WERI-Rb-1 (cell line): ENCODE data around the gene NT5DC3.

Experiments
- DNase-seq: peaks from one replicate; pipeline ENCODE4 v3.0.0-alpha.2; 2020
- H3K27ac ChIP-seq: fragments of 250-450 bp; sonication (Bioruptor Pico); 2 replicates; pipeline ENCODE4 v1.5.1; 2020; ENCODE audit warnings: mild to moderate bottlenecking, moderate library complexity
- H3K27me3 ChIP-seq: fragments of 250-450 bp; sonication (Bioruptor Pico); 2 replicates; pipeline ENCODE4 v1.5.1; 2021; ENCODE audit warnings: mild to moderate bottlenecking, low read depth, moderate library complexity; ENCODE audit not compliant: insufficient read depth, severe bottlenecking
- H3K36me3 ChIP-seq: fragments of 250-450 bp; sonication (Bioruptor Pico); 2 replicates; pipeline ENCODE4 v1.5.1; 2020; ENCODE audit warnings: mild to moderate bottlenecking, moderate library complexity
- H3K4me3 ChIP-seq: 2 replicates; pipeline ENCODE4 v1.5.1; 2011; ENCODE audit warnings: low read depth, mild to moderate bottlenecking, control low read depth, low read length
- H3K9me3 ChIP-seq: fragments of 250-450 bp; sonication (Bioruptor Pico); 2 replicates; pipeline ENCODE4 v1.5.1; 2021; ENCODE audit warnings: mild to moderate bottlenecking, moderate library complexity; ENCODE audit not compliant: severe bottlenecking
- CTCF ChIP-seq: IDR thresholded peaks from 2 replicates; pipeline ENCODE4 v1.5.1; 2011; ENCODE audit warnings: low read depth, mild to moderate bottlenecking, control low read depth, inconsistent platforms, low read length

NT5DC3 gene

GRCh38 chr12:103854372-103854973, 13.4 kb upstream of the NT5DC3 start:
- Histone ChIP-seq H3K9me3 (no peaks in the 10 kb centered on the region), H3K36me3 (no peaks in the 10 kb centered on the region), H3K27me3 (no peaks in the 10 kb centered on the region), H3K27ac (no peak overlapping the region), H3K4me3 (no peak overlapping the region)
- no peak for TF ChIP-seq CTCF
- no peak for DNase-seq

- H3K27me3 ChIP-seq = no peaks in the 10 kb centered on the region
- no peak overlapping the region for H3K27ac ChIP-seq
- no peaks in the 10 kb centered on the region for H3K36me3 ChIP-seq
- no peak for DNase-seq
- no peak for TF ChIP-seq CTCF
- H3K4me3 ChIP-seq = no peak overlapping the region
- H3K9me3 ChIP-seq = no peaks in the 10 kb centered on the region
These were observed 11.5 kb upstream of the NT5DC3 start for GRCh38 chr12:103852498-103852997.

GRCh38 chr12:103851127-103851526, 10.1 kb upstream of the NT5DC3 start:
- no peaks in the 10 kb centered on the region for H3K9me3 ChIP-seq
- no peak overlapping the region for H3K27ac ChIP-seq
- no peaks in the 10 kb centered on the region for H3K27me3 ChIP-seq
- H3K4me3 ChIP-seq = no peak overlapping the region
- DNase-seq = no peak
- TF ChIP-seq CTCF = no peak
- H3K36me3 ChIP-seq = no peaks in the 10 kb centered on the region

GRCh38 chr12:103850429-103850828, 9.4 kb upstream of the NT5DC3 start:
- Histone ChIP-seq H3K9me3 (no peaks in the 10 kb centered on the region), H3K4me3 (no peak overlapping the region), H3K36me3 (no peaks in the 10 kb centered on the region), H3K27ac (no peak overlapping the region), H3K27me3 (no peaks in the 10 kb centered on the region)
- no peak for TF ChIP-seq CTCF
- no peak for DNase-seq

- H3K9me3 ChIP-seq = no peaks in the 10 kb centered on the region
- no peak for TF ChIP-seq CTCF
- H3K4me3 ChIP-seq = no peak overlapping the region
- H3K27me3 ChIP-seq = no peaks in the 10 kb centered on the region
- no peak overlapping the region for H3K27ac ChIP-seq
- DNase-seq = no peak
- H3K36me3 ChIP-seq = no peaks in the 10 kb centered on the region
These were observed 8.0 kb upstream of the NT5DC3 start for GRCh38 chr12:103848917-103849491.

GRCh38 chr12:103848143-103848542, 7.1 kb upstream of the NT5DC3 start:
- DNase-seq = no peak
- no peak for TF ChIP-seq CTCF
- H3K27ac ChIP-seq = no peak overlapping the region
- no peak overlapping the region for H3K4me3 ChIP-seq
- H3K9me3 ChIP-seq = no peaks in the 10 kb centered on the region
- no peaks in the 10 kb centered on the region for H3K36me3 ChIP-seq
- H3K27me3 ChIP-seq = no peaks in the 10 kb centered on the region
